ENCODE results near the gene FGF14.

DNA sequence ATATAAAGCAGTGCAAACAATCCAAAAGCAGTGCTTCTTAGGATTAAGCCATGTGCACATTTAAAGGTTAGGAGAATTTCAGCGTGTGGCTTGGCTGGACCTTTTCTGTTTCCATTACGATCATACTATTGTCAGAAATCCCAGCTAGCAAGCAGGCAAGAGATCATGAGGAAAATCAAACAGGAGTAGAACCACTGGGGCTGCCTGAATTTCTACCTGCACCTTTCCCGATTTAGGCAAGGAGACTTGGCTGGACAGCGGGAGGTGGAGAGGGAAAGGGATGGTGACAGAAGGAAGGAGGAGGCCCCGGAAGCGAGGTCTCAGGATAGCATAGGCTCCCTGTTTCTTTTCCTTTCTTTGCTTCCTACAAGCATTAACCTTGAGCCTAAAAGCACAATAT lies 102.5 kb downstream of the FGF14 start:
- TF ChIP-seq, protein P1, sequence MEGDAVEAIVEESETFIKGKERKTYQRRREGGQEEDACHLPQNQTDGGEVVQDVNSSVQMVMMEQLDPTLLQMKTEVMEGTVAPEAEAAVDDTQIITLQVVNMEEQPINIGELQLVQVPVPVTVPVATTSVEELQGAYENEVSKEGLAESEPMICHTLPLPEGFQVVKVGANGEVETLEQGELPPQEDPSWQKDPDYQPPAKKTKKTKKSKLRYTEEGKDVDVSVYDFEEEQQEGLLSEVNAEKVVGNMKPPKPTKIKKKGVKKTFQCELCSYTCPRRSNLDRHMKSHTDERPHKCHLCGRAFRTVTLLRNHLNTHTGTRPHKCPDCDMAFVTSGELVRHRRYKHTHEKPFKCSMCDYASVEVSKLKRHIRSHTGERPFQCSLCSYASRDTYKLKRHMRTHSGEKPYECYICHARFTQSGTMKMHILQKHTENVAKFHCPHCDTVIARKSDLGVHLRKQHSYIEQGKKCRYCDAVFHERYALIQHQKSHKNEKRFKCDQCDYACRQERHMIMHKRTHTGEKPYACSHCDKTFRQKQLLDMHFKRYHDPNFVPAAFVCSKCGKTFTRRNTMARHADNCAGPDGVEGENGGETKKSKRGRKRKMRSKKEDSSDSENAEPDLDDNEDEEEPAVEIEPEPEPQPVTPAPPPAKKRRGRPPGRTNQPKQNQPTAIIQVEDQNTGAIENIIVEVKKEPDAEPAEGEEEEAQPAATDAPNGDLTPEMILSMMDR (IDR thresholded peaks at IDR 0.05; ENCODE audit: low read depth, low read length): no peak
- no peak for TF ChIP-seq EZH2phosphoT487 (IDR thresholded peaks at IDR 0.05; ENCODE audit: low read depth)
